Cardiac septum (tissue), 1 donor: ENCODE data around the gene OR56A4. TPM values are rescaled to one million over a fixed set of nuclear protein-coding genes. Genes with fewer than 3 reads are reported as not detected.

Source experiments
- DNase-seq: peaks from one replicate; pipeline ENCODE4 v3.0.0-alpha.2; 2020; ENCODE audit warnings: low spot score
- intact Hi-C: fragments of 100-400 bp; cut with DNase I; formaldehyde crosslinking; loops from one replicate; pipeline ENCODE4 v1.14.0; 2022
- long read RNA-seq: library from polyadenylated mRNA; unstranded; transcript quantifications from one replicate; pipeline ENCODE4 v2.0.0, GENCODE V29; 2021
- total RNA-seq: library from RNA; stranded (reverse); fragmentation: NEBNext Ultra II Directional; extraction: Animal tissue kit (Norgen Biotek cat#: 25700); gene quantifications from one replicate; pipeline ENCODE4 v1.2.1, GENCODE V29; 2021
- donor health status: DM: no; HTN: no; CAD: no.

The OR56A4 gene, protein sequence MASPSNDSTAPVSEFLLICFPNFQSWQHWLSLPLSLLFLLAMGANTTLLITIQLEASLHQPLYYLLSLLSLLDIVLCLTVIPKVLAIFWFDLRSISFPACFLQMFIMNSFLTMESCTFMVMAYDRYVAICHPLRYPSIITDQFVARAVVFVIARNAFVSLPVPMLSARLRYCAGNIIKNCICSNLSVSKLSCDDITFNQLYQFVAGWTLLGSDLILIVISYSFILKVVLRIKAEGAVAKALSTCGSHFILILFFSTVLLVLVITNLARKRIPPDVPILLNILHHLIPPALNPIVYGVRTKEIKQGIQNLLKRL
- total RNA-seq: not detected
- long read RNA-seq: 0 reads

DNA sequence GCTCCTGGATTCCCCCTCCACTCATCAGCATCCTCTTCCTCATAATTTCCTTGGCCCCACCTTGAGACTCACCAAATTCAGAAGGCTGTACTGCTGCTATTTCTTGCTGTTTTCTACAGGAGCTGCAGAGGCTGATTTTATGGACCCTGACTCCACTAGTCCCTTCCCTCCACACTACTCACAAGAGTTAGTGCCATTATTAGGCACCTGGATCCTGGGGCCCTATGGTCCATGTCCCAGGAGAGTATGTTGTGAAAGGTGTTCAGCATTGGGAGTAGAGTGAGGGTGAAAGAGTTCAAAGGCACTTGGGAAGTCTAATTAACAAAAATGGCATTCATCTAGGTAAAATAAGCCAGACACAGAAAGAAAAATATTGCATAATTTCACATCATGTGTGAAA lies at the start of gene OR56A4:
TSS of gene OR56A4 (minus strand) at position 101 of the 400 bp plus-strand sequence. CDS start 3,954 bp downstream, outside the sequence.
- intact Hi-C loops: no loop called here
- no peak for DNase-seq

DNA sequence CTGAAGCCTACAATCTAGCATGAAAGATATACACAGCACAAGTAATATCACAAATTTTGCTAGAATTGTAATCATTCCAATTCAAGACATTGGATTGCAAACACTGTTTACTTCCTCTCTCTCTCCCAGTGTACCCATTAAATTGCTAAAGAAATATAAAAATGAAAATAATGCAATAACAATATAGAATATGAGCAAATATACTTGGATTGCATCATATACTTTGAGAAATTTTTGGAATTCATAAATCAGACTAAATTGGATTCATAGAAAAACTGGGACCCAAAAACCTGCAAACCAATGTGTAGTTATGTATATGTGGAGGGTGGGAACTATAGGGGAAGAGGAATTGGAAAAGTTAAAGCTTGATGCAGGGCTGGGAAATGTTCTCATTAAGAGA lies 48.8 kb upstream of the OR56A4 start:
- intact Hi-C loops: loop anchor here (5.0 kb wide), 1 partner anchor 173 kb away; the partner anchor contains the start of gene OR52E4
- no peak for DNase-seq

DNA sequence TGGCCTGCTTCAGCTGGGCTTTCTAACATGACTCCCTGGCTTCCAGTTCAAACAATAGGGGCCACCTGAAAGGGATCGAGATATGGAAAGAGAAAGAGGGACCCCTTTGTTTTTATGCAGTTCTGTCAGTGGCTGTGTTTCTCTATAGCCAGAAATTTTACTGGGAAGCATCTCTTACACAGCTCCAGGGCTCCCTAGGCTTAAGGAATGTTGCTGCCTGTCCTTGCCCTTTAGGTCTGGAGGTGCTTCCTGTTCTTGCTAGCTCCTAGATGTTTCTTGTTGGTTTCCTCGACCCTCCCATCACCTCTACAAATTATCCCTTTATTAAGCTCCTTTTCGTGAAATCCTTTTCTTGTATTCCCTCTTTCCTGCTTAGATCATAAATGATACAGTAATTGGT lies 45.6 kb upstream of the OR56A4 start:
- intact Hi-C loops: no loop called here
- no peak for DNase-seq

DNA sequence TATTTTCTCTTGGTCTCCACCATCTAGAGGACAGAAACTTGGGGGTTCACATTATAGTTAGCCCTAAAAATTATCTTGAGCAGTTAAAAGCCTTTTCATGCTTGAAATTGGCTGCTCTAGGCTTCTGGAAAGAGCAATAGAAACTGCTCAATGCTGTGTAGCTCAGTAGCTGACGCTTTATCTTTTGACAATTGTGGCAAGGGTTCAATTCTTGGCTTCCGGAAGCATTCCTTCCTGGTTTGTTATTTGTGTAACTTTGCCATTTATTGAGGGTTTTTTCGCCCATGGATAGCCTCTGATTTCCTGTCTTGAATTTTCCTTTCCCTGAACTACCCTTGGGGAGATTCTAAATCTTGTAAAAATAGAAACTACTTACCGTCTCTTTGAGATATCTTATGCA lies 34.1 kb upstream of the OR56A4 start:
- no peak for DNase-seq
- intact Hi-C loops: no loop called here

DNA sequence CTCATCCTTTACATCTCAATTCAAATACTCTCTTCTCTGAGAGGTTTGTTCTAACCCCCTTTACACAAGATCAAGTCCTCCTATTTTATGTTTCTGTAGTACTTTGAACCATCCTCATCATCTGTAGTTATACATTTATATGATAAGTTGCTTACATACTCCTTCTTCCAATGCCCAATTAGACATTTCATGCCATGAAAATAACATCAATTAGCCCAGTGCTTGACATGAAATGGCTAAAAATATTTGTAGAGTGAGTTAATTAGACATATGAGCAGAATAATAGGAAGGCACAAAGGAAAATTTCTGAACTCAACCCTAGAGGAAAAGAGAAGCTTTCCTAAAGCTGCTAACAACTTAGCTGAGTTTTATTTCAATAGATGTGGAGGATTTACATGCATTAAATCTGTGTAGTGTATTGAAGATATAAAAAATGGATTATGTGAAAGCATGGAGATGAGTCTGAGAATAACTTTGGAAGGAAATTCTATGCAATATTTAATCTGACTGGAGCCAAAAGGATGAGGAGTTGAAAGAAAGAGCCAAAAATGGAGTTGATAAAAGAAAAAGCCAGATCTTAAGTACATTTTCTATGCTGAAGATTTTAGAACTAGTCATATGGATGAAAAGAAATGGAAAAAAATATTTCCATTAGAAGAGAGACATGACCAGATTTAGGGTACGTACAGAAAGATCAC lies 24.1 kb upstream of the OR56A4 start, which contains the start of gene OR56A1:
TSS of gene OR56A1 (minus strand) at position 51 of the 698 bp plus-strand sequence. CDS start 3,066 bp downstream, outside the sequence.
- intact Hi-C loops: no loop called here
- DNase-seq: no peak

DNA sequence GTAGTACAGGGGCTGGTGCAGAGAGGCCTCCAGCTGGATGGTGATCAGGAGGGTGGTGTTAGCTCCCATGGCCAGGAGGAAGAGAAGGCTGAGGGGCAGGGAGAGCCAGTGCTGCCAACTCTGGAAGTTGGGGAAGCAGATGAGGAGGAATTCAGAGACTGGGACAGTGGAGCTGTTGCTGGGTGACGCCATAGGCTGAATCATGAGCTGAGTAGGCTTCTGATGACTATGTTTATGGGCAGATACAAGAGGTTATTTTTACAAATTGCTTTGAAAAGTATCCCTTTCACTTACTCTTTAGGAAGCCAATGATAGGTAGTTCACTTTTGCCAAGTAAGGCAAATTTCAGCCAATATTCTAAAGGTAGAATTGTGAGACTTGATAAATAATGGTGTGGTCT lies 20.8 kb upstream of the OR56A4 start:
- intact Hi-C loops: no loop called here
- no peak for DNase-seq

DNA sequence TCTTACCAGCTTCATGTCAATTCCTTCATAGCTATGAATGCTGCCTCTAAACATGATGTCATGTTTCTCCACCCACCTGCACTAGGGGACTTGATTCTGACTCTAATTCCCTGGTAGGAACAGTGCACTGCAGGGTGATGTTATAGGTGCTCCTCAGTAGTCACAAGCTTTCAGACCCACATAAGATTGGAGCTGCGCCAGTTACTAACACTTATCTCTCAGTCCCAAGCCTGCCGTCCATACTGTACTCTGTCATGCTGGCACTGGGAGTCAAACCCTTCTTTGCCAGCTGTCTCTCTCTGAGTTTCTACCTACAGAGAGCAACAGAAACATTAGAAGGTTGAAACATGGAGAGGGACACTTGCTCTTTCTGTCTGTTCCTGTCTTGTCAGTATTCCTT lies 18.3 kb upstream of the OR56A4 start:
- intact Hi-C loops: no loop called here
- no peak for DNase-seq

DNA sequence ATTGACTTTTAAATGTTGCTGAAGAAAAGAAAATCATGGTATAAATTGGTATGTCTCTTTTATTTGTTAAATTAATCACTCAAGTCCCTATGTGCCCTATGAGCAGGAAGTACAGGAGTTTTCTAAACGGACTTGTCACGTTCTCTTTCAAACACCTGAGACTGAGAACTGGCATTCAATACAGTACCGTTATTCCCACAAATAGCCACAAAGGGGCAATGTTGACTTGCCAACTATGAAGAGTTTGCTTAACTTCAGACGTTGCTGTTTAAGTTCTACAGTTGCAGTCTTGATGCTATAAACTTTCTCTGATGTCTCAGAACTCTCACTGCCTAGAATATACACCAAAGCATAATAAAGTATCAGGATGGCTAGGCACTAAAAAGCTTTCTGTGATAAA lies 16.2 kb upstream of the OR56A4 start:
- intact Hi-C loops: loop anchor here (5.0 kb wide), 4 partner anchors 229 to 339 kb away; no protein-coding TSS in a partner anchor
- no peak for DNase-seq

DNA sequence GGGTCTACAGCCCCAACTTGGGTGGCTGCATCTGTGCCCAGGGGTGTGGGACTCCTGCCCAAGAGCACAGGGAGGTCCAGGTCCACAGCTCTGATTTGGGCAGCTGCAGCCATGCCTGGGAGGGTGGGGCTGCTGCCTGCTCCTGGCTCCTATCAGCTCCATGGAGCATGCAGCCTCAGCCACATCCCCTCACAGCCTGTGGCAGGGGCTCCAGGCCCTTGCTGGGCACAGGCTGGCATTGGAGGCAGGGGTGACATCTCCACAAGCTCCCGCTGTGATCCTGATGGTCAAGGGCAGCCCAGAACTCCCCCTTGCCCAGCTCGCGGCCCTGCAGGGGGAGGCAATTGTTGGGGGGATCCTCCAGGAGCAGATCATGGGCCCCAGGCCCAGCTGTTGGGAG lies 6.3 kb upstream of the OR56A4 start:
- intact Hi-C loops: no loop called here
- DNase-seq: no peak

DNA sequence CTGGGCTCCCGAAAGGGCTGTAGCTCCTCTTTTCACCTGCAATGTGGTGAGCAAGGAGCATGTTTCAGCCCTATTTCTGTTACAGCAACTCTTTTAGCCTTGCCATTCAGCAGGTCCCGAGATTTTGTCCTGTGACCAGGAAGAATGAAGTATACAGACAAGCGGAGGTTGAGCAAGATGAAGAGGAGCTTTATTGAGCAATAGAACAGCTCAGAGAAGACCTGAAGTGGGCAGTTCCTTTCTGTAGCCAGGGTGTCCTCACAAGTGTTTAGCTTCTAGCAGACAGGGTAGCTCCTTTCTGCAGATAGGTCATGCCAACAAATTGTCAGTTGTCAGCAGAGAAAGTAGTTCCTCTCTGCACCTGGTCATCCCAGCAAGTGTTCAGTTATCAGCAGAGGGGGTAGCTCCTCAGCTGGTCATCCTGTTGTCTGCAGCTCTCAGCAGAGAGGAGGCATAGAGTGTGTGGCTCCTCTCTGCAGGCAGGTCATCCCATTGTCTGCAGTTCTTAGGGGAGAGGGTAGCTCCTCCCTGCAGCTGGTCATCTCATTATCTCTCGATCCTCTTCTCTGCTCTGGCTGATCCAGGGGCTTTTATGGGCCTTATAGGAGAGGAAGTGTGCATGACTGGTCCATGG lies 5.4 kb upstream of the OR56A4 start:
- DNase-seq: no peak
- intact Hi-C loops: no loop called here

DNA sequence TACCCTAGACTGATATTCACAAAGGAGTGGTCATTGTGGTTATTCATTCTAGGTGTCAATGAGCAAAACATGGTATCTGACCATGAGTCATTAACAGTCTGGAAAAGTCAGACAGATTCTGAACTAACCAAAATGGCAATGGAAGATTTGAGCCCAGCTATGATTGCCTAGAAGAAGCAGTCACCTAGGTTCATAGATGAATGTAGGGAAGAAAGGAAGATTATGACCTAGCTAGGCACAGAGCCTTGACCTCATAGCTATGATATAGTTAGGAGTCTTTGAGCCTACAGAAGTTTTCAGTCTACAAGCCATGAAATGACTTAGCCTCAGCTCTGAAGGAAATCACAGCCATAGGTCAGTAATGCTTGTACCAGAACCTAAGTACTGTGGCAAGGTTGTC lies 351 bp downstream of the OR56A4 start:
- DNase-seq: no peak
- intact Hi-C loops: no loop called here

DNA sequence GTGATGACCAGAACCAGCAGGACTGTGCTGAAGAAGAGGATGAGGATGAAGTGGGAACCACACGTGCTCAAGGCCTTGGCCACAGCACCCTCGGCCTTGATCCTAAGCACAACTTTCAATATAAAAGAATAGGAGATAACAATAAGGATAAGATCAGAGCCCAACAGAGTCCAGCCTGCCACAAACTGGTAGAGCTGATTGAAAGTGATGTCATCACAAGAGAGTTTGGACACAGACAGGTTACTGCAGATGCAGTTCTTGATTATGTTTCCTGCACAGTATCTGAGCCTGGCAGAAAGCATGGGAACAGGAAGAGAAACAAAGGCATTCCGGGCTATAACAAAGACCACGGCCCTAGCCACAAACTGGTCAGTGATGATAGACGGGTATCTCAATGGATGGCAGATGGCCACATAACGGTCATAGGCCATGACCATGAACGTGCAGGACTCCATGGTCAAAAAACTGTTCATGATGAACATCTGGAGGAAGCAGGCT lies 4.5 kb downstream of the OR56A4 start:
- DNase-seq: no peak
- intact Hi-C loops: no loop called here

DNA sequence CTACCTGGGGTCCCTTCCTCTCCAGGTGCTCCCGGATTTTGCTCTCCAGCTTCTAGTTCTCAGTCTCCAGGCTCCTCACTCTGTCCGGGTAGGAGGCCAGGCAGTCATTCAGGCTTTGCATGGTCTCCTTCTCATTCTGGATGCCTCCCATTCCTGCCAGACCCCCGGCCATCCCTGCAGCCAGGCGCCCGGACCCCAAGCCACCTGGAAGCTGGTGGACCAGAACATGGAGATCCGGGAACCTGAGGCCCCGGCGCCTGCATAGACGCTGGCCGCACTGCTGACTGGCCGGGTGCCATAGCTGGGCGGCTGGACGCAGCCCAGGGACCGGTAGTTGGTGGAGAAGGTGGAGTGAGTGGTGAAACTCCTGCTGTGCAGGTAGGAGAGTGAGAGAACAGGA lies 12.0 kb downstream of the OR56A4 start:
- intact Hi-C loops: no loop called here
- no peak for DNase-seq

DNA sequence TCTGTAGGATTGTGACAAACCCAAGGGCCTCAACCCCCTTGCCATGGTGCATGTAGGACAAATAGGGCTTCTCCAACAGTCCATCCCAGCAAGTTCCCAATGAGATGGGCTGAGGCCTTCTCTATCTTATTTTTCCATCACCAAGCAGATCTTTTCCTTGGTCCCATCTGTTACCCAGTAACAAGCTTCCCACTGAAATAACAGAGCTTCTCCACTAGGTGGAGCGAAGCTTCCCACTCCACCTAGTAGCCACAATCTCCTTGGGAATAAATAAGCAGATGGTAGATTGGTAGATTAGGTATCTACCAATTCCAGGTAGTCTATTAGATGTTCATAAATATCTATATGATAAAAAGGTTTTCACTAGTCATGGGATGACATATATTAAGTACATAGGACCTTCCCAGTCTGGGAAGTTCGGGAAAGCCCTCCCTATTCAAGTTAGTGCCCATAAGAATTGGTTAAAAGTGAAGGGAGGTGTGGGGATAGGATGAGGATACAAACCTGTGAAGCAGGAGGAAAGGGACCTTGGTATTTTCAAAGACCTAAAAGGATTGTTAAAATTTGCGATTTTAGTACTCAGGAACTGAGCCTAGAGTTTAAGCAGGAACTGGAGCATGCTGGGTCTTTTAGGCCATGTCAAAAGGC lies 14.0 kb downstream of the OR56A4 start:
- no peak for DNase-seq
- intact Hi-C loops: no loop called here

DNA sequence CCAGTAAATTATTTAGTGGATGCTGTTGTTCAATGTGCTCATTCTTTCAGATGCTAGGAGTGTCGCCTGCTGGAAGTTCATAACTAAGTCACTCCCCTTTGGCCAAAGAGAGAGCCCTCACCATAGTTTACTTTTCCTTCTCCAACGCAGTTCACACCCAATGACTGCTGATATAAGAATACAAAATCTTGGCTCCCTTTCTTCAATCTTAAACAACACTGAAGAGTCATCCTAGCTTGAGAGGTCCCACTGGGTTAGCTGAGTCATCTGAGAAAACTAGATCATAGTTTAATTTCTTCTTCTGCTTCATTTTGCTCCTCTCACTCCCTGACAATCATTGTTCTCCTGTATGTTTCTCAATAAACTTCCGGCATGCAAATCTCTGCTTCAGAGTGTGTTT lies 14.6 kb downstream of the OR56A4 start:
- intact Hi-C loops: no loop called here
- DNase-seq: no peak

DNA sequence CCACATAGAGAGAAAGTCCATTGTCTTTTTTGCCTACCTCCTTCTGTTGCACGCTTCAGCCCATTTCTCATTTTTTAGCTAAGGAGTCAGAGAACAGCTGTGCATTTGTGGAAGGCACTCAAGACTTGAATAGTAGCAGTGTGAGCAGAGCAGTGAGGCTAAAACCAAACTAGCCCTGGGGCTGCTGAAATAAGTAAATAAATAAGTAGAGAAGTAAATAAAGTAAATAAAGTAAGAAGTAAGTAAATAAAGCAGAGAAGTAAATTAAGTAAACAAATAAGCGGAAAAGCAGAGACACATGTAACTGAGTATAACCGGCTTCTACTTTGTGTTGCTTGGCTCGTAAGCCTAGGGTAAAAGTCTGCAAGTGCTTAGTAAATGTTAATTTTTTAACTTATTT lies 17.5 kb downstream of the OR56A4 start:
- DNase-seq: no peak
- intact Hi-C loops: no loop called here

DNA sequence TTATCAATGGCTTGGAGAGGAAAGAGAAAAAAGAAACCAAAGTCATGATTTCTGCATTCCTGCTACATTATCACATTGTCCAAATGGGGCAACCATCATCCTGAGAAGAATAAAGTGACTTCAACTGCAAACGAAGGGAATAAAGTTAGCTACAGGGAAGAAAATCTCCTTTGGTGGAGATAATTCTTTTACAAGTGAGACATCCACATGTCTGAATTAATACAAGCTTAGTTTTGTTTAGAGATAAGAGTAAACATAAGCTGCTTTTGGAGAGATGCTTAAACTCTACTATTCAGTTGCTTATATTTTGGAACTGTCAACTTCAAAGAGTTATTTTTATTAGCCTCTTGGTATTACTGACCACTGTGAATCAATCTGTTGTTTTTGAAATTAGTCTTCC lies 19.9 kb downstream of the OR56A4 start, which contains the start of gene OR52L1:
TSS of gene OR52L1 (minus strand) at position 101 of the 400 bp plus-strand sequence. CDS start at position 46, 55 bp downstream.
- intact Hi-C loops: no loop called here
- DNase-seq: no peak

DNA sequence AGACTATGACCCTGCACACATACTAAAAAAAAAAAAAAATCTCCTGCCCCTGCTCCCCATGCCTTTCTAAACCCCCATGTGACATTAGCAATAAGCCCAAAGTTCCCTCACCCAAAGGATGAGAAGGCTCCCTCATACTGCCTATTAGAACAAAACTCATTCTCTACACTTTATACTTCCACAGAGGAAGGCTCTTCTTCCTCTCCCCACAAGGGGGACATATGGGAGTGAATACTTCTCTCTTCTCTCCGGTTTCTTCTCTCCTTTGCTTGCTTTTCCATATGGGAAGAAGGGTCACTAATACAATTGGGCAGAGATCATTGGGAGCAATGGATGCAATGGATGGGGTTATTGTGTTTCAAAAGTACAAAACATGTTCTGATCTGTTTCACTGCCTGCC lies 23.3 kb downstream of the OR56A4 start:
- intact Hi-C loops: no loop called here

DNA sequence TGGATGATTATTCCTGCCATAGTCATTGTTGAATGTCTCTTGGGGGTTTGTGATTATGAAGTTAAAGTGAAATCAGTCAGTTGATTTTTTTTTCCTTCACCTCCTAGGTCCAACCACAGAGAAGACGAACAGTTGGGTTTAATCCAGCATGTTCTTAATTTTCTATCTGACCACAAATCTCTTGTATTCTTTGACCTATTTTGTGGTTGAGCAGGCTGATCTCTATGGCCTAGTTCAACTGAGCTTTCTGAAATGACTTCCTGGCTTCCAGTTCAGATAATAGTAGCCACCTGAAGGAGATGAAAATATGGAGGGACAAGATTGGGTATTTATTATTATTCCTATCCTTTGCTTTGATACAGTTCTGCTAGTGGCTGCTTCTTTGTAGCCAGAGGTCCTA lies 33.2 kb downstream of the OR56A4 start:
- no peak for DNase-seq
- intact Hi-C loops: no loop called here

More for the DNA sequence above, 23.3 kb downstream of the OR56A4 start:
- DNase-seq: no peak

DNA sequence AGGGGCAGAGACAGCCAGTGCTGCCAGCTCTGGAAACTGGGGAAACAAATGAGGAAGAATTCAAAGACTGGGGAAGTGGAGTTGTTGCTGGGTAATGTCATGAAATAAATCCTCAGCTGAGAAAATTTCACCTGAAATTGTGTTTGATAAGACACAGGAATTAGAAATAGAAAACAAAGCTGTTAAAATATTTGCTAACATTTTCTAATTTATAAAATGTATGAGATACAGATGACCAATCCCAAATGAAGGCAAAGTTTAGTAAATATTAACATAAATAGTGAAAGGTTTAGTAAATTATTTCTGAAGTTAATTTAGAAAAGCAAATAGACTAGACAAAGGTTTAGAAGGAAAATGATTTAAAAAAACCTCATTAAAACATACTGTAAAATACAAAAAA lies 38.4 kb downstream of the OR56A4 start, which contains the start of gene OR56A5:
TSS of gene OR56A5 (minus strand) at position 101 of the 400 bp plus-strand sequence. CDS start at position 101, 0 bp downstream.
- no peak for DNase-seq
- intact Hi-C loops: no loop called here
